NCI-H2227 (cell line): ENCODE data around the gene DENND4B.
A peak's percentile ranks its signal among the peaks of the same experiment; 100 is the strongest.

Experiments used
- DNase-seq: peaks from one replicate; lab custom pipeline; 2025; ENCODE audit not compliant: unreplicated experiment; lab: John Stamatoyannopoulos, UW

The DENND4B gene

GRCh38 chr1:153951183-153951582, 4.7 kb upstream of the DENND4B start:
- DNase-seq: no peak

- peak; percentile 67 for DNase-seq
Measured at GRCh38 chr1:153945795-153946621, 510 bp downstream of the DENND4B start.

- peak; percentile 45 for DNase-seq
Measured at GRCh38 chr1:153945131-153945794, 1.3 kb downstream of the DENND4B start.

GRCh38 chr1:153944827-153945117, 1.7 kb downstream of the DENND4B start:
- no peak for DNase-seq

GRCh38 chr1:153944005-153944826, 2.3 kb downstream of the DENND4B start:
- no peak for DNase-seq

GRCh38 chr1:153942766-153943549, 3.6 kb downstream of the DENND4B start:
- no peak for DNase-seq

GRCh38 chr1:153941826-153942725, 4.4 kb downstream of the DENND4B start:
- no peak for DNase-seq

- DNase-seq: no peak
Measured at GRCh38 chr1:153940756-153941155, 5.8 kb downstream of the DENND4B start.

GRCh38 chr1:153939476-153939875, 7.0 kb downstream of the DENND4B start:
- no peak for DNase-seq

- DNase-seq: no peak
Measured at GRCh38 chr1:153938996-153939395, 7.5 kb downstream of the DENND4B start.

GRCh38 chr1:153937331-153937730, 9.2 kb downstream of the DENND4B start:
- DNase-seq: no peak

- DNase-seq: no peak
Measured at GRCh38 chr1:153936011-153936802, 10.3 kb downstream of the DENND4B start.

- DNase-seq: no peak
Measured at GRCh38 chr1:153934746-153935145, 11.8 kb downstream of the DENND4B start.

GRCh38 chr1:153933955-153934354, 12.6 kb downstream of the DENND4B start:
- no peak for DNase-seq

GRCh38 chr1:153933430-153933829, 13.1 kb downstream of the DENND4B start:
- no peak for DNase-seq

- no peak for DNase-seq
Measured at GRCh38 chr1:153932156-153933131, 14.1 kb downstream of the DENND4B start.

GRCh38 chr1:153929981-153930948, 16.3 kb downstream of the DENND4B start:
- no peak for DNase-seq
